DND-41 (cell line): ENCODE measurements around the gene LRRC47.

ENCODE experiments used
- ATAC-seq: fragments of 200-7000 bp; cut with Tn5 transposase; 3 replicates; pipeline ENCODE4 v1.9.1; 2021; ENCODE audit warnings: low read depth; ENCODE audit not compliant: insufficient read depth
- DNase-seq: peaks from one replicate; pipeline ENCODE4 v3.0.0-alpha.2; 2020
- H2AFZ ChIP-seq: 2 replicates; pipeline ENCODE4 v1.6.0; 2012; ENCODE audit warnings: low read depth, low read length
- H3K27ac ChIP-seq: 2 replicates; pipeline ENCODE4 v1.5.1; 2012; ENCODE audit warnings: low read length, inconsistent platforms
- H3K27me3 ChIP-seq: fragments of 200-600 bp; sonication (generic); 2 replicates; pipeline ENCODE4 v1.6.0; 2012; ENCODE audit warnings: low read length, mild to moderate bottlenecking, inconsistent platforms; ENCODE audit not compliant: insufficient read depth, poor library complexity
- H3K36me3 ChIP-seq: 2 replicates; pipeline ENCODE4 v1.5.1; 2012; ENCODE audit warnings: low read length, inconsistent platforms; ENCODE audit not compliant: insufficient read depth
- H3K4me1 ChIP-seq: 2 replicates; pipeline ENCODE4 v1.5.1; 2012; ENCODE audit warnings: mild to moderate bottlenecking, low read length; ENCODE audit not compliant: insufficient read depth
- H3K4me2 ChIP-seq: 2 replicates; pipeline ENCODE4 v1.6.0; 2012; ENCODE audit warnings: mild to moderate bottlenecking, moderate library complexity, low read length, inconsistent platforms; ENCODE audit not compliant: insufficient read depth
- H3K4me3 ChIP-seq, 2 experiments: fragments of 200-600 bp in 1 of 2; shearing (Covaris generic) in 1 of 2; 2 replicates each; pipeline ENCODE4 v1.5.1; 2012 to 2016; ENCODE audit warnings: inconsistent platforms in 2 of 2, low read length in 2 of 2, mild to moderate bottlenecking in 2 of 2, low read depth in 1 of 2, moderate library complexity in 1 of 2
- H3K79me2 ChIP-seq: 2 replicates; pipeline ENCODE4 v1.6.0; 2012; ENCODE audit warnings: low read length, inconsistent platforms; ENCODE audit not compliant: insufficient read depth
- H3K9ac ChIP-seq: 2 replicates; pipeline ENCODE4 v1.6.0; 2012; ENCODE audit warnings: low read depth, mild to moderate bottlenecking, inconsistent platforms, low read length, moderate library complexity
- H3K9me3 ChIP-seq: 2 replicates; pipeline ENCODE4 v1.5.1; 2012; ENCODE audit warnings: low read length, moderate library complexity, mild to moderate bottlenecking, inconsistent platforms; ENCODE audit not compliant: insufficient read depth, severe bottlenecking
- H4K20me1 ChIP-seq: 2 replicates; pipeline ENCODE4 v1.6.0; 2012; ENCODE audit warnings: low read length; ENCODE audit not compliant: insufficient read depth
- EZH2 ChIP-seq: IDR thresholded peaks from 3 replicates; pipeline ENCODE4 v1.6.1; 2012; ENCODE audit warnings: borderline replicate concordance, low read depth, mild to moderate bottlenecking, moderate library complexity, low read length, inconsistent platforms; ENCODE audit not compliant: severe bottlenecking
- TF ChIP-seq, protein P1 (sequence below): IDR thresholded peaks from 2 replicates; pipeline ENCODE4 v1.5.1; 2012; ENCODE audit warnings: borderline replicate concordance, low read length, moderate library complexity, mild to moderate bottlenecking; ENCODE audit not compliant: poor library complexity, severe bottlenecking; ENCODE audit errors: extremely low read depth

The LRRC47 gene

GRCh38 chr1:3772715-3773571 lies 23.4 kb downstream of the LRRC47 start, which contains the start of gene SMIM1:
TSS of gene SMIM1 (plus strand) at chr1:3772749. CDS start at chr1:3775374, 2,625 bp downstream.
- no peak within 1 kb of the TSS for H3K4me3 ChIP-seq
- no peak for TF ChIP-seq EZH2
- TF ChIP-seq, protein P1, sequence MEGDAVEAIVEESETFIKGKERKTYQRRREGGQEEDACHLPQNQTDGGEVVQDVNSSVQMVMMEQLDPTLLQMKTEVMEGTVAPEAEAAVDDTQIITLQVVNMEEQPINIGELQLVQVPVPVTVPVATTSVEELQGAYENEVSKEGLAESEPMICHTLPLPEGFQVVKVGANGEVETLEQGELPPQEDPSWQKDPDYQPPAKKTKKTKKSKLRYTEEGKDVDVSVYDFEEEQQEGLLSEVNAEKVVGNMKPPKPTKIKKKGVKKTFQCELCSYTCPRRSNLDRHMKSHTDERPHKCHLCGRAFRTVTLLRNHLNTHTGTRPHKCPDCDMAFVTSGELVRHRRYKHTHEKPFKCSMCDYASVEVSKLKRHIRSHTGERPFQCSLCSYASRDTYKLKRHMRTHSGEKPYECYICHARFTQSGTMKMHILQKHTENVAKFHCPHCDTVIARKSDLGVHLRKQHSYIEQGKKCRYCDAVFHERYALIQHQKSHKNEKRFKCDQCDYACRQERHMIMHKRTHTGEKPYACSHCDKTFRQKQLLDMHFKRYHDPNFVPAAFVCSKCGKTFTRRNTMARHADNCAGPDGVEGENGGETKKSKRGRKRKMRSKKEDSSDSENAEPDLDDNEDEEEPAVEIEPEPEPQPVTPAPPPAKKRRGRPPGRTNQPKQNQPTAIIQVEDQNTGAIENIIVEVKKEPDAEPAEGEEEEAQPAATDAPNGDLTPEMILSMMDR, result no peak
- H3K4me2 ChIP-seq, result no peak within 1 kb of the TSS
- H2AFZ ChIP-seq, result no peak within 1 kb of the TSS
- H3K9me3 ChIP-seq, result no peaks in the 10 kb centered on the region
- peaks cover 19% of the 10 kb centered on the region for H4K20me1 ChIP-seq
- no peak within 1 kb of the TSS for H3K9ac ChIP-seq
- DNase-seq (no peak), ATAC-seq (no peak)
- no peaks in the 10 kb centered on the region for H3K79me2 ChIP-seq
- no peaks in the 10 kb centered on the region for H3K4me1 ChIP-seq
- no peaks in the 10 kb centered on the region for H3K27me3 ChIP-seq
- H3K36me3 ChIP-seq, result no peaks in the 10 kb centered on the region
- no peak within 1 kb of the TSS for H3K27ac ChIP-seq

DNA sequence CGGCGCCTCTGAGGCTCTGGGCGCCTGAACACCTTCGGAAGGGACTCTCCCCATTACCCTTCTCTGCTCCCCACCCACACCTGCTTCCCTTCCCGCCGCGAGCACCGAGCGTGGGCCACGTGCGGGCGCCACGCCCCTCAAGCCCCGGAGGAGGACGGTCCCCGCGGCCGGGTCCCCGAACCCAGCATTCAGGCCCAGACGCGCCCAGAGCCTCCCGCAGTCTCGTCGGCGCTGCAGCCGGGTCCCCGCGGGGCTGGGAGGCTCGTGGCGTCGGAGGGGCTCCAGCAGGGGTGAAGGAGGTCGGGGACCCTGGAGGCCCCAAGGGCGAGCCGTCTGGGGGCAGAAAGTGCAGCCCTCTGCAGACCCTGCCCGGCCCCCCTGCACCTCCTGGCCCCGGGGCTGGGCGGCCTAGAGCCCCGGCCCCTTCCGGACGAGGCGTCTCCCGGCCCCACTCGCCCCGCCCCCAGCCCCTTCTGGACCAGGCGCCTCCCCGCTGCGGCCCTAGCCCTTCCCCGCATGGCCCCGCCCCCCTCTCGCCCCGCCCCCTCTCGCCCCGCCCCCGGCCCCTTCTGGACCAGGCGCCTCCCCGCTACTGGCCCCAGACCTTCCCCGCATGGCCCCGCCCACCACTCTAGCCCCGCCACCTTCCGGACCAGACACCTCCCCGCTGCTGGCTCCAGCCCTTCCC lies 24.1 kb downstream of the LRRC47 start:
- Histone ChIP-seq H3K4me1 (no peaks in the 10 kb centered on the region), H3K9ac (no peak overlapping the region)
- TF ChIP-seq, protein P1, result no peak
- TF ChIP-seq EZH2, result no peak

GRCh38 chr1:3771108-3772026 lies 24.9 kb downstream of the LRRC47 start:
- Histone ChIP-seq H3K4me1 (no peaks in the 10 kb centered on the region), H4K20me1 (peaks cover 6% of the 10 kb centered on the region; the same call in 1 of the 2 replicates), H3K9ac (no peak overlapping the region), H3K36me3 (no peaks in the 10 kb centered on the region), H3K27me3 (no peaks in the 10 kb centered on the region), H3K79me2 (no peaks in the 10 kb centered on the region), H3K27ac (no peak overlapping the region), H3K4me2 (no peak overlapping the region), H2AFZ (no peak overlapping the region), H3K4me3 (no peak overlapping the region), H3K9me3 (no peaks in the 10 kb centered on the region)
- DNase-seq, result no peak
- ATAC-seq, result no peak
- TF ChIP-seq, protein P1, result no peak
- TF ChIP-seq EZH2, result no peak

More for the DNA sequence above, 24.1 kb downstream of the LRRC47 start:
- Histone ChIP-seq H3K27ac (no peak overlapping the region), H3K4me3 (no peak overlapping the region), H3K79me2 (no peaks in the 10 kb centered on the region), H3K9me3 (no peaks in the 10 kb centered on the region), H3K27me3 (no peaks in the 10 kb centered on the region), H2AFZ (no peak overlapping the region), H3K4me2 (no peak overlapping the region), H3K36me3 (no peaks in the 10 kb centered on the region), H4K20me1 (peaks cover 11% of the 10 kb centered on the region; the same call in 1 of the 2 replicates)
- no peak for ATAC-seq
- no peak for DNase-seq
